Gastroesophageal sphincter (tissue), 3 donors: ENCODE results near the gene F11.

Source experiments
- CTCF ChIP-seq, 4 experiments: fragments of 200-600 bp in 2 of 4; fragments of 450-650 bp in 2 of 4; sonication (generic) in 1 of 4; IDR thresholded peaks; one replicate each; pipeline ENCODE4 v1.5.1; 2017 to 2019; ENCODE audit warnings: antibody characterized with exemption in 4 of 4, mild to moderate bottlenecking in 2 of 4, moderate library complexity in 2 of 4
- EP300 ChIP-seq: sonication (generic); formaldehyde crosslinking; IDR thresholded peaks from one replicate; pipeline ENCODE4 v1.6.1; 2017; ENCODE audit warnings: antibody characterized with exemption, mild to moderate bottlenecking
- POLR2A ChIP-seq, 2 donors: fragments of 450-650 bp; IDR thresholded peaks; one replicate each; pipeline ENCODE4 v1.6.1; 2017; ENCODE audit warnings: antibody characterized with exemption in 2 of 2, mild to moderate bottlenecking in 2 of 2, moderate library complexity in 1 of 2
- POLR2AphosphoS5 ChIP-seq: sonication (generic); formaldehyde crosslinking; IDR thresholded peaks from one replicate; pipeline ENCODE4 v1.6.1; 2017; ENCODE audit warnings: antibody characterized with exemption

DNA sequence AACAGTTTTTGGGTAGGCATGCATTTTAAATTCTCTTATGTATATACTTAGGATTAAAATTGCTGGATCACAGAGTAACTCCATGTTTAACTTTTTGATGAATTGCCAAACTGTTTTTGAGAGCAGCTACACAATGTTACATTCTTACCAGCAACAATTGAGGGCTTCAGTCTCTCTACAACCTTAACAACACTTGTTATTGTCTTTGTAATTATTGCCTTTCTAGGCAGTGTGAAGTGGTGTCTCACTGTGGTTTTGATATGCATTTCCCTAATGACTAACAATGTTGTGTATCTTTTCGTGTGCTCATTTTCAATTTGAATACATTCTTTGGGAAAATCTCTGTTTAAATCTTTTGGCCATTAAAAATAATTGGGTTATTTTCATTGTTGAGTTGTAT lies 17.3 kb upstream of the F11 start:
- TF ChIP-seq POLR2A (IDR thresholded peaks at IDR 0.05) (no peak), CTCF (IDR thresholded peaks at IDR 0.05) (no peak), POLR2AphosphoS5 (no peak), EP300 (no peak)
